H1 (cell line): Measurements from ENCODE around the gene PRKD1.

ENCODE experiments used
- EP300 ChIP-seq, 2 experiments: IDR thresholded peaks; 1 replicate in 1 of 2; 2 replicates in 1 of 2; pipeline ENCODE4 v1.6.1; 2011 to 2012; ENCODE audit warnings: low read depth in 2 of 2, low read length in 2 of 2, mild to moderate bottlenecking in 2 of 2, borderline replicate concordance in 1 of 2, inconsistent platforms in 1 of 2, moderate library complexity in 1 of 2
- EZH2 ChIP-seq: fragments of 200-600 bp; sonication (generic); IDR thresholded peaks from 2 replicates; pipeline ENCODE4 v1.7.1; 2012; ENCODE audit warnings: low read depth, mild to moderate bottlenecking, moderate library complexity, low read length, inconsistent platforms; ENCODE audit not compliant: severe bottlenecking
- GTF2F1 ChIP-seq: IDR thresholded peaks from 2 replicates; pipeline ENCODE4 v1.6.1; 2012; ENCODE audit warnings: low read depth, low read length, improper control_type of control experiment, borderline replicate concordance
- POLR2A ChIP-seq, 2 experiments: IDR thresholded peaks; 1 replicate in 1 of 2; 2 replicates in 1 of 2; pipeline ENCODE4 v1.6.1; 2011; ENCODE audit warnings: low read depth in 2 of 2, low read length in 2 of 2, mild to moderate bottlenecking in 2 of 2; ENCODE audit errors: control extremely low read depth in 1 of 2
- RBBP5 ChIP-seq: IDR thresholded peaks from 2 replicates; pipeline ENCODE4 v1.7.1; 2012; ENCODE audit warnings: low read depth, mild to moderate bottlenecking, inconsistent platforms, low read length, moderate library complexity, borderline replicate concordance
- SIN3A ChIP-seq, 2 experiments: IDR thresholded peaks in 1 of 2; conservative IDR thresholded peaks in 1 of 2; 2 replicates each; pipeline ENCODE4 v1.6.1; 2011 to 2012; ENCODE audit warnings: low read length in 2 of 2, improper control_type of control experiment in 1 of 2, low read depth in 1 of 2, mild to moderate bottlenecking in 1 of 2
- TF ChIP-seq, protein P1 (sequence below), 3 experiments: IDR thresholded peaks; 1 replicate in 2 of 3; 2 replicates in 1 of 3; pipeline versions ENCODE4 v1.5.1 to v1.6.1; 2011; ENCODE audit warnings: low read length in 3 of 3, mild to moderate bottlenecking in 3 of 3, inconsistent platforms in 2 of 3, low read depth in 1 of 3, moderate library complexity in 1 of 3; ENCODE audit not compliant: insufficient read depth in 1 of 3; ENCODE audit errors: control extremely low read depth in 1 of 3

- TF ChIP-seq, protein P1, sequence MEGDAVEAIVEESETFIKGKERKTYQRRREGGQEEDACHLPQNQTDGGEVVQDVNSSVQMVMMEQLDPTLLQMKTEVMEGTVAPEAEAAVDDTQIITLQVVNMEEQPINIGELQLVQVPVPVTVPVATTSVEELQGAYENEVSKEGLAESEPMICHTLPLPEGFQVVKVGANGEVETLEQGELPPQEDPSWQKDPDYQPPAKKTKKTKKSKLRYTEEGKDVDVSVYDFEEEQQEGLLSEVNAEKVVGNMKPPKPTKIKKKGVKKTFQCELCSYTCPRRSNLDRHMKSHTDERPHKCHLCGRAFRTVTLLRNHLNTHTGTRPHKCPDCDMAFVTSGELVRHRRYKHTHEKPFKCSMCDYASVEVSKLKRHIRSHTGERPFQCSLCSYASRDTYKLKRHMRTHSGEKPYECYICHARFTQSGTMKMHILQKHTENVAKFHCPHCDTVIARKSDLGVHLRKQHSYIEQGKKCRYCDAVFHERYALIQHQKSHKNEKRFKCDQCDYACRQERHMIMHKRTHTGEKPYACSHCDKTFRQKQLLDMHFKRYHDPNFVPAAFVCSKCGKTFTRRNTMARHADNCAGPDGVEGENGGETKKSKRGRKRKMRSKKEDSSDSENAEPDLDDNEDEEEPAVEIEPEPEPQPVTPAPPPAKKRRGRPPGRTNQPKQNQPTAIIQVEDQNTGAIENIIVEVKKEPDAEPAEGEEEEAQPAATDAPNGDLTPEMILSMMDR (IDR thresholded peaks at IDR 0.05; ENCODE audit: control extremely low read depth in 1 of 3, insufficient read depth in 1 of 3, low read depth in 1 of 3, low read length in 3 of 3), result no peak
- TF ChIP-seq EP300 (IDR thresholded peaks at IDR 0.05; ENCODE audit: borderline replicate concordance in 1 of 2, low read depth in 2 of 2, low read length in 2 of 2), result no peak
- no peak for TF ChIP-seq SIN3A (conservative IDR thresholded peaks at IDR 0.05 in 1 of 2, IDR thresholded peaks at IDR 0.05 in 1 of 2; ENCODE audit: low read depth in 1 of 2, low read length in 2 of 2)
- no peak for TF ChIP-seq RBBP5
- TF ChIP-seq GTF2F1, result no peak
- no peak for TF ChIP-seq POLR2A (IDR thresholded peaks at IDR 0.05; ENCODE audit: control extremely low read depth in 1 of 2, low read depth in 2 of 2, low read length in 2 of 2)
- TF ChIP-seq EZH2, result no peak
Measured at GRCh38 chr14:29783556-29783955, 144.1 kb downstream of the PRKD1 start.
